Measurements from ENCODE around the gene NACAD. TPM values are rescaled to one million over a fixed set of nuclear protein-coding genes. Genes with fewer than 3 reads are reported as not detected.

Gene NACAD
- total and polyA plus RNA-seq, 2 experiments from 2014 or later: 1.4 to 3.9 TPM

DNA sequence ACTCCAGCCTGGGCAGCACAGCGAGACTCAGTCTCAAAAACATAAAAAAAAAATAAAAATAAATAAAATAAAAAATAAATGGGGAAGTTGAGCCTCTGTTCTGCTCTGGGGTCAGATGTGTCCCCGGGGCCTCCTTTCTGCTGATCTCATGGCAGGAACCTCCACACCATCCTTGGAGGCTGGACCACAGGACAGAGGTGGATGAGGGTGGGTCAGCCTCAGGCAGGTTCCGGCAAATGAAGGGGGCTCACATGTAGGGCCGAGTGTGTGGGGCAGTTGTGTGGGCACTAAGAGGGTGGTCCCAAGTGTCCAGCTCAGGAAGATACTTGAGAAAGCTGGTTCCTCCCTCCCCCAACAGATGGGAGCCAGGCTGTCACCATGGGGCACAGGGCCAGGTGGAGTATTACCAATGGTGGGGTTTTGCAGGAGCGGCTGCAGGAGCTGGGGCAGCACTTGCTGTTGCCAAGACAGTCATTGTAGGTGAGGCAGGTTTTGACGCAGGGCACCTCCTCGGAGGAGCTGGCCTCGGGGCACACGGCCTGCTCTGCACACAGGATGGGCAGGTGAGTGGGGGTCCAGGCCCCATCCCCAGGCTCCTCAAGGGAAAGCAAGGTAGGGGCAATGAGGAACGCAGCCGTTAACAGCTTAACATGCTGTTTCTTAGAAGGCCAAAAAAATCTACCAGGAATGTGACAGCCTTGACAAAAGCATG lies 36.6 kb upstream of the NACAD start:
- DNase-seq (ENCODE audit: low spot score): no peak
- Histone ChIP-seq H3K27ac (no peak overlapping the region), H3K9me2 (replicated peaks; ENCODE audit: insufficient read depth) (no peaks in the 10 kb centered on the region), H3K27me3 (no peaks in the 10 kb centered on the region), H3K9me3 (ENCODE audit: low read depth) (no peaks in the 10 kb centered on the region), H3K4me2 (no peak overlapping the region), H3K36me3 (replicated peaks; ENCODE audit: insufficient read depth, low read depth) (no peaks in the 10 kb centered on the region), H3K4me3 (no peak overlapping the region), H2AFZ (no peak overlapping the region), H4K20me1 (ENCODE audit: insufficient read depth, poor library complexity, severe bottlenecking) (no peaks in the 10 kb centered on the region), H3K79me2 (no peaks in the 10 kb centered on the region), H3K4me1 (ENCODE audit: insufficient read depth) (no peaks in the 10 kb centered on the region)
- WGBS (ENCODE audit: low lambda C conversion rate, missing lambda C conversion rate): 89% methylated on average over 11 of the region's 11 CpGs
- TF ChIP-seq CTCF (IDR thresholded peaks at IDR 0.05; ENCODE audit: poor library complexity) (no peak), EZH2 (IDR thresholded peaks at IDR 0.05; ENCODE audit: borderline replicate concordance) (no peak), EZH2phosphoT487 (IDR thresholded peaks at IDR 0.05; ENCODE audit: low read depth, severe bottlenecking, unreplicated experiment) (no peak)

- Histone ChIP-seq H3K79me2 (no peaks in the 10 kb centered on the region), H2AFZ (no peak overlapping the region), H3K4me1 (ENCODE audit: insufficient read depth) (no peaks in the 10 kb centered on the region), H3K27ac (no peak overlapping the region), H3K9me3 (ENCODE audit: low read depth) (no peaks in the 10 kb centered on the region), H3K4me3 (no peak overlapping the region), H3K36me3 (replicated peaks; ENCODE audit: insufficient read depth, low read depth) (no peaks in the 10 kb centered on the region), H3K4me2 (no peak overlapping the region), H3K9me2 (replicated peaks; ENCODE audit: insufficient read depth) (no peaks in the 10 kb centered on the region), H3K27me3 (no peaks in the 10 kb centered on the region), H4K20me1 (ENCODE audit: insufficient read depth, poor library complexity, severe bottlenecking) (no peaks in the 10 kb centered on the region)
- WGBS (ENCODE audit: low lambda C conversion rate, missing lambda C conversion rate): 64% methylated on average over 9 of the region's 12 CpGs
- TF ChIP-seq EZH2 (IDR thresholded peaks at IDR 0.05; ENCODE audit: borderline replicate concordance): no peak
- TF ChIP-seq EZH2phosphoT487 (IDR thresholded peaks at IDR 0.05; ENCODE audit: low read depth, severe bottlenecking, unreplicated experiment): no peak
- TF ChIP-seq CTCF (IDR thresholded peaks at IDR 0.05; ENCODE audit: poor library complexity): no peak
- no peak for DNase-seq (ENCODE audit: low spot score)
Observed at GRCh38 chr7:45123913-45124710, 35.3 kb upstream of the NACAD start.

- H3K9me3 ChIP-seq (ENCODE audit: low read depth): no peaks in the 10 kb centered on the region
- H3K4me1 ChIP-seq (ENCODE audit: insufficient read depth): no peaks in the 10 kb centered on the region
- H2AFZ ChIP-seq: no peak overlapping the region
- no peak for DNase-seq (ENCODE audit: low spot score)
- no peaks in the 10 kb centered on the region for H3K9me2 ChIP-seq (replicated peaks; ENCODE audit: insufficient read depth)
- no peak overlapping the region for H3K4me2 ChIP-seq
- H3K27ac ChIP-seq: no peak overlapping the region
- no peak for TF ChIP-seq CTCF (IDR thresholded peaks at IDR 0.05; ENCODE audit: poor library complexity)
- no peak for TF ChIP-seq EZH2phosphoT487 (IDR thresholded peaks at IDR 0.05; ENCODE audit: low read depth, severe bottlenecking, unreplicated experiment)
- no peak for TF ChIP-seq EZH2 (IDR thresholded peaks at IDR 0.05; ENCODE audit: borderline replicate concordance)
- H3K27me3 ChIP-seq: no peaks in the 10 kb centered on the region
- 80% methylated on average over 16 of the region's 16 CpGs for WGBS (ENCODE audit: low lambda C conversion rate, missing lambda C conversion rate)
- no peaks in the 10 kb centered on the region for H4K20me1 ChIP-seq (ENCODE audit: insufficient read depth, poor library complexity, severe bottlenecking)
- H3K4me3 ChIP-seq: no peak overlapping the region
- H3K36me3 ChIP-seq (replicated peaks; ENCODE audit: insufficient read depth, low read depth): no peaks in the 10 kb centered on the region
- H3K79me2 ChIP-seq: no peaks in the 10 kb centered on the region
Observed at GRCh38 chr7:45122975-45123860, 34.4 kb upstream of the NACAD start.
